GM19025 (cell line): Measurements from ENCODE around the gene ZFP36L1.

Experiments used
- ATAC-seq: cut with Tn5 transposase; IDR thresholded peaks from one replicate; pipeline ENCODE4 v1.9.1; 2021; ENCODE audit warnings: mild to moderate bottlenecking, low read depth, moderate library complexity; ENCODE audit not compliant: unreplicated experiment

Gene ZFP36L1

GRCh38 chr14:68785534-68786490 lies 7.1 kb downstream of the ZFP36L1 start:
- no peak for ATAC-seq

DNA sequence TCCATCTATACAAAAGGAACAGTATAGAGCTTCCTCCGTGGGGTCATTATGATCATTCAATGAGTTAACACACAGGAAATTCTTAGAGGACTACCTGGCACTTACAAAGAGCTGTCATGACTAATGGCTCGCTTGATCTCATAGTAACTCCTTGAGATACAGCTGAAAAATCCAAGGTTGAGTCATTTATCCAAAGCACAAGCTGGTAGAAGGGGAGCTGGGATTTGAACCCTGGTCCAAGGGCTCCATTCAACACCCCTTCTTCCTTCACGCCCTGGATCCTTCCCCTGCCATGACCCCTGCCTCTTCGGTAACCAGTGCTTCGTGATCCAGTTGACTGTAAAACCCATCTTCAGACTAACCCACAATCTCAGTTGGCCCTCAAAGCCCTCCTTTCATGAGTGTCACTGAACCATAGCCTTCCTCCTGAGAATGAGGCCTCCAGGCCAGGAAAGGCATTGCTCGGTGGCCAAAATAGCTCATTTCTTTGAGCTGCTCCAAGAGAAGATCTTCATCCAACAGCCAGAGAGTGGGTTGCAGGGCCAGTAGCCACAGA lies 7.8 kb downstream of the ZFP36L1 start:
- no peak for ATAC-seq

GRCh38 chr14:68784226-68784910 lies 8.5 kb downstream of the ZFP36L1 start:
- ATAC-seq: peak; percentile 41

DNA sequence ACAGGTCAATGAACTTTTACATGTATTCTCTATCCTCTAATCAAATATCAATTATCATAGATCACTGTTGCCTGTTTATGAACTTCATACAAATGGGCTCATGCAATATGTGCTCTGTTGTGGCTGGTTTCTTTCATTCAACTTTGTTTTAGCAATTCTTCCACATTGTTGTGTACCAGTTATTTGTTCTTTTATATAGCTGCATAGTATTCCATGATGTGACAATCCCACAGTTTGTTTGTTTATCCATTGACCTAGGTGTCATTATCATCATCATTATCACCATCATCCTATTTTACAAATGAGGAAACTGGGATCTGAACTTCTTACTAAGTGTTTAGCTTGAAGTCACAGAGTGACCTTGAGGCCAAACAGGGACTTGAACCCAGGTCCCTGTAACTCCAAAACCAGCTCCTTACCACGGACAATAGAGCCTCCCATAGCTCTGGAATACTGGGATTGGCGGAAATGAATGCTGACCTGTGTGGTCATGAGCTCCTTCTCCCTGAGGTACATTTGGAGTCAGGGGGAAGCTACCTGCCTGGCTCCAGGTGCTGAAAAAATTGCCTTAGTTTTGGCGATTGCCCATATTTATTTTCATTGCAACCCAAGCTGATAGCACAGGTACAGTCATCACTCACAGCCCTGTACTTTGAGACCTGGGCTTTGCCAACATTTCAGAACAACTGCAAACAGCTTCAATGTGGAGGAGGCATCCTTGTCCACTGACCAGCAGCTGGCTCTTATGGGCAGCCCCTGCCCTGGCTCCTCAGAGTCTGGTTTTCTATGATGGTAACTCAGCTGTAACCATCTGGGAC lies 9.2 kb downstream of the ZFP36L1 start:
- ATAC-seq: no peak

DNA sequence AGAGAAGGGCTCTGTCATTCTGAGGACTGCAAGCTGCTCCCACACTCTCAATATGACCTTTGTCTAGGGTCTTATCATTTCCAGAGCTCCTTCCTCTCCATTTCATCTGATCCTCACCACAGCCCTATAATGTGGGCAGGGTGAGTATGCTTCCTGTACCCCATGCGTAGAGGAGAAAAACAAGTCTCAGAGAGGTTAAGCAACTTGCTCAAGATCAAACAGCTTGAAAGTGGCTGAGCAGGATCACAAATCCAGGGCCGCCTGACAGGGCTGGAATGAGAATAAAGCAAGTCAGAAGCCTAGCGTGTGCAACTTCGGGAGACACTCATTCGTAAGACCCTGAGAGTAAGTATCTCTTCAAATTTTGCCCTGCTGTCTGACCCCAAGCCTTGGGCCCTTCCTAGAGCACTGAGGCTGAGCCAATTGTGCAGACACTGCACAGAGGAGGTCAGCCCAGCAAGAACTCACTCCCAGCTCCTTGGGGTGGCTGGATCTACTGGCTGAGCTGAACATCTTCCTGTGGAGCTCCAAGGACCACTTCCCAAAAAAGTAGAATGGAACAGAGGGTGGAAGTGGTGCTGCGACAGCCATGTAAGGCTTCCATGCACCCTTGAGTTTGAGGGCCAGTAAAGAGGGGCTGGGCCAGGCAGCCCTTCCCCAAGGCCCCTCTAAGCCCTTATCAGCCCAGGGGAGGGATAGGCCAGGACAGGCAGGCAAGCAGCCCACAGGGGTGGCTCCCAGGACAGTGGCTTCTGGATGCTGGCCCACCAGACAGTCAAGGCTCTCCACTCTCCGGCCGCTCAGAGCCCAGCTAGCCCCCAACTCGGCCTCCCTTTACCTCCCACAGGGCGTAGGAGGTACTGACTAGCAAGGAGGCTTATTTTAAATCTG lies 10.5 kb downstream of the ZFP36L1 start:
- ATAC-seq: no peak

DNA sequence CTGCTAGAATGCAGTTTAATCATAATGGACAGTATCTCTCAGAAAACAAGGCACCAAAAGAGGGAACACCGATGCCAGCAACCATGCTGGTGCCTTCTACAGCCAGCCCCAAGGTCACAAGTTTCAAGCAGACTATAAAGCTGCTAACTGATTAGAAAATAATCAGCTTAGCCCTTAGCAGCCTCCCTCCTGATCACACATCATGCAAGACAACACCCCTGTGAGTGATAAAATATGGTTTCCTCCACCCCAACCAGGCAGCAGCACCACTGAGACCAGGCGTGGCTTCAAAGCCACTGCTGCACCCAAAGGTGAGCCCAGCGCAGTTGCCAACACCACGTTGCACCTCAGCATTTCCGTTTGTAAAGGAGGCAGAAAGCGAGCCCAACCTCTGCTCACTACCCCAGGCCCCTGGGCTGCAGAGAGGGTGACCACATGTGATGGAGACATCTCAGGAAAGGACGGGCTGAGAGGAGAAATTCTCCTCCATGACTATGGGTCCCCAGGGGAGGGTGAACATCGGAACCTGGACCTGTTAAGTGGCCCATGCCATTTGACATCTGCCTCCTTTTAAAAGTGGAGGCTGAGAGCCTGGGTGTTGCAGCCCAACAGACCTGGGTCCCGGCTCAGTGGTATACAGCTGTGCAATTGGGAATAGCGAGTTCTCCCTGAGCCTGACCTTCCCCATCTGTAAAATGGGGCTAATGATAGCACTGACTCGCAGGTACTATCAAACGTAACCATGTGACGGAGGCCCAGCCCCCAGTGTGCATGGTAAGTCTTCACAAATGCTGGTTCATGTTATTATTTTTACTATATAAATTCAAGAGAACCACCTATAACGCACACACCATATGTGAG lies 11.5 kb downstream of the ZFP36L1 start:
- ATAC-seq: no peak

GRCh38 chr14:68780358-68781160 lies 12.3 kb downstream of the ZFP36L1 start:
- no peak for ATAC-seq

DNA sequence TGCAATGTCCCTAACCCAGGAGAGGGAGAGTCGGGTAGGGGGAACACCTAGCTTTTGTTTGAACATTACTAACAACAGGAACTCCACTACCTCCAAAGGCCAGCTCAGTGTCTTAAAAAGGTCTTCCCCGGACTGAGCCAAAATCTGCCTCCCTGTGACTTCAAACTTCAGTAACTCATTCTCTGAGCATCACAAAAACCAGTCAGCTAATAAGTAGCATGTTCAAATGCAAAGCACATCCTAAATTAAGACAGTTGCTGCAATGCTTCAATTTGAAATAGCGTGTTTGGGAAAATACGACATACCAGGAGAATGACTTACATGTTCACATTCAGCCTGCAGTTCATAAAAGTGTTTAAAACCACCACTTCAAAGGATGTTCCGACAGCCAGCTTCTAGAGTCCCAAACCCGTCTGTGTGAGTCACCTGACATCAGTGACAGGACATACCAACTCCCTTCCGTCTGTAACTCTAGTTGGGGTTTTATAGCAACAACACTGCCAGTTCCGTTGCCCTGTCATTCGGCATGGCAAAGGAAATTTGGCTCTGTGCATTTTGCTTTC lies 13.0 kb downstream of the ZFP36L1 start:
- no peak for ATAC-seq

- ATAC-seq: no peak
Measured at GRCh38 chr14:68777644-68778043, 15.2 kb downstream of the ZFP36L1 start.

DNA sequence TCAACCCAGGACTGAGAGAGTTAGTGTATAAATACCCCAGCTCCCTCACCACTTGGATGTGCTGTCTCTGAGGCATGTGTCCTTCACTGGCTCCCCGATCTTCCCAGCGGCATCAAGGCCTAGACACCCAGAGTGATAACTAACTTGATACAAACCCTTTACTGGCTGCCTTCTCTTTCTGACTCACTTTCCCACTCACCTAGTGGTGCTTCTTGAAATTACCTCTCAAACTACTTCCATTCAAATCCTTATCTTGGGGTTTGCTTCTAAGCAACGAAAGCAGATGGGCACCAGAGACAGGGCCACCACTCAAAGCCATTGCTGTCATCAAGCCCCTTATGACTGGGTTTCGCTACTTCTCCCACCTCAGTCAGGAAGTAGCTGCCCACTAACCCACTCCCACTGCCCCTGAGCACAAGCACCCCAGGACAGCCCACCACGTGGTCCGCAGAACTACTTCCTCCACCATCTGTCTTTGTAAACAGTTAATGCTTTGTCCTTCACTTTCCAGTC lies 17.2 kb downstream of the ZFP36L1 start:
- no peak for ATAC-seq

GRCh38 chr14:68774771-68775613 lies 17.9 kb downstream of the ZFP36L1 start:
- ATAC-seq: no peak

- ATAC-seq: no peak
Measured at GRCh38 chr14:68772761-68773381, 20.0 kb downstream of the ZFP36L1 start.

GRCh38 chr14:68771631-68772030 lies 21.2 kb downstream of the ZFP36L1 start:
- ATAC-seq: no peak

DNA sequence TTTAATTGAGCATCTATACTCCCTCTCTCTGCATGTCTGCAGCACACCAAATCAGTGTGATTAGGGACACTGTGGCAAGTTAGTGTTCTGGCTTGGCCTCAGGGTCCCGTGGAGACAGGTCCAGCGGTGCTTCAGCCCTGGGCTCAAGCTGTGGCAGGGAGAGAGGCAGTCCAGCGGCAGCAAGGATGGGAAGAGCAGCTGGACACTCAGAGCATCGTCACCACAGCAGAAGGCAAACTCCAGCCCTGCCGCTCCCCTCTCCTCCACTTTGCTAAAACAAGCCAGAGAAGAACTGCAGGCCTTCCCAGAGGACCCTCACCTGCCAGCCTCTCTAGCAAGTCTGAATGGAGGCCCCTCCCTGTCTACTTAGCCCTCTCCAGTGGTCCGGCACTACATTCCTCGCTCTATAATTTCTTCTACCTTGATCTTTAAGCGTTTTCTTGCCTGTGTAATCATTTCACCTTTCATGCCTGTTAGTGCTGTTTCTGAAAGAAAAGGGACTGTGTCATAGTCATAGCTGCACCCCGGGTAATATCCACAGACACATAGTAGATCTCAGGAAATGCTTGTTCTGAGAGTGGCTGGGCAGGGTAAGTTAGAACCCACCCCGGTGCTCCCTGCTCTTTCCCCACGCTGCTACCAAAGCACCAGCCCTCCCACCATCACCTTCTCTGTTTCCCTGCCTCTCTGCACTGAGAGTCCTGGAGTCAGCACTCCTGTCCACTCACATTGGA lies 22.1 kb downstream of the ZFP36L1 start:
- ATAC-seq: no peak

- no peak for ATAC-seq
Measured at GRCh38 chr14:68770051-68770450, 22.8 kb downstream of the ZFP36L1 start.
